Measurements from ENCODE around the gene ALKBH2.

ALKBH2 gene

GRCh38 chr12:109114644-109115043 is 21.4 kb upstream of the ALKBH2 start:
- Histone ChIP-seq H3K9me3 (ENCODE audit: insufficient read depth, low read depth, low read length) (no peaks in the 10 kb centered on the region), H3F3A (ENCODE audit: low read depth) (no peaks in the 10 kb centered on the region), H3K4me2 (ENCODE audit: low read depth, low read length, poor library complexity, severe bottlenecking) (no peak overlapping the region), H3K79me2 (ENCODE audit: insufficient read depth, low read length) (no peaks in the 10 kb centered on the region), H4K20me1 (ENCODE audit: insufficient read depth, low read length, poor library complexity, severe bottlenecking) (no peaks in the 10 kb centered on the region), H3K9ac (ENCODE audit: low read depth, low read length, poor library complexity, severe bottlenecking) (no peak overlapping the region), H3K36me3 (ENCODE audit: insufficient read depth, low read length) (peaks cover 8% of the 10 kb centered on the region; the same call in 1 of the 2 replicates), H2AFZ (ENCODE audit: low read length) (no peak overlapping the region), H3K4me1 (ENCODE audit: insufficient read depth, low read length, poor library complexity, severe bottlenecking) (peaks cover 15% of the 10 kb centered on the region), H3K4me3 (ENCODE audit: low read length, poor library complexity, severe bottlenecking) (no peak overlapping the region), H3K27me3 (ENCODE audit: insufficient read depth, low read length, poor library complexity, severe bottlenecking) (no peaks in the 10 kb centered on the region), H3K9me2 (replicated peaks; ENCODE audit: low read depth, low read length) (no peaks in the 10 kb centered on the region)
- TF ChIP-seq CTCF (conservative IDR thresholded peaks at IDR 0.05; ENCODE audit: low read length), result no peak
- no peak for TF ChIP-seq EZH2phosphoT487 (IDR thresholded peaks at IDR 0.05; ENCODE audit: borderline replicate concordance)

GRCh38 chr12:109113661-109114321 is 20.5 kb upstream of the ALKBH2 start:
- no peak overlapping the region for H2AFZ ChIP-seq (ENCODE audit: low read length)
- H3K9me2 ChIP-seq (replicated peaks; ENCODE audit: low read depth, low read length), result no peaks in the 10 kb centered on the region
- TF ChIP-seq EZH2phosphoT487 (IDR thresholded peaks at IDR 0.05; ENCODE audit: borderline replicate concordance) (no peak), CTCF (conservative IDR thresholded peaks at IDR 0.05; ENCODE audit: low read length) (no peak)
- peaks cover 13% of the 10 kb centered on the region; the same call in 1 of the 2 replicates for H3K36me3 ChIP-seq (ENCODE audit: insufficient read depth, low read length)
- H3K4me1 ChIP-seq (ENCODE audit: insufficient read depth, low read length, poor library complexity, severe bottlenecking), result peaks cover 15% of the 10 kb centered on the region
- no peaks in the 10 kb centered on the region for H3K27me3 ChIP-seq (ENCODE audit: insufficient read depth, low read length, poor library complexity, severe bottlenecking)
- no peaks in the 10 kb centered on the region for H3F3A ChIP-seq (ENCODE audit: low read depth)
- H4K20me1 ChIP-seq (ENCODE audit: insufficient read depth, low read length, poor library complexity, severe bottlenecking), result no peaks in the 10 kb centered on the region
- no peak overlapping the region for H3K9ac ChIP-seq (ENCODE audit: low read depth, low read length, poor library complexity, severe bottlenecking)
- H3K4me3 ChIP-seq (ENCODE audit: low read length, poor library complexity, severe bottlenecking), result no peak overlapping the region
- H3K9me3 ChIP-seq (ENCODE audit: insufficient read depth, low read depth, low read length), result no peaks in the 10 kb centered on the region
- H3K79me2 ChIP-seq (ENCODE audit: insufficient read depth, low read length), result no peaks in the 10 kb centered on the region
- no peak overlapping the region for H3K4me2 ChIP-seq (ENCODE audit: low read depth, low read length, poor library complexity, severe bottlenecking)

GRCh38 chr12:109112720-109113465 is 19.6 kb upstream of the ALKBH2 start:
- no peak overlapping the region for H3K9ac ChIP-seq (ENCODE audit: low read depth, low read length, poor library complexity, severe bottlenecking)
- H3K9me3 ChIP-seq (ENCODE audit: insufficient read depth, low read depth, low read length), result no peaks in the 10 kb centered on the region
- H3K4me1 ChIP-seq (ENCODE audit: insufficient read depth, low read length, poor library complexity, severe bottlenecking), result peaks cover 15% of the 10 kb centered on the region
- H2AFZ ChIP-seq (ENCODE audit: low read length), result no peak overlapping the region
- no peaks in the 10 kb centered on the region for H3K9me2 ChIP-seq (replicated peaks; ENCODE audit: low read depth, low read length)
- no peaks in the 10 kb centered on the region for H3K27me3 ChIP-seq (ENCODE audit: insufficient read depth, low read length, poor library complexity, severe bottlenecking)
- H3K4me3 ChIP-seq (ENCODE audit: low read length, poor library complexity, severe bottlenecking), result no peak overlapping the region
- H3K36me3 ChIP-seq (ENCODE audit: insufficient read depth, low read length), result peaks cover 21% of the 10 kb centered on the region; the same call in 1 of the 2 replicates
- H4K20me1 ChIP-seq (ENCODE audit: insufficient read depth, low read length, poor library complexity, severe bottlenecking), result peaks cover 3% of the 10 kb centered on the region
- no peaks in the 10 kb centered on the region for H3K79me2 ChIP-seq (ENCODE audit: insufficient read depth, low read length)
- H3F3A ChIP-seq (ENCODE audit: low read depth), result no peaks in the 10 kb centered on the region
- H3K4me2 ChIP-seq (ENCODE audit: low read depth, low read length, poor library complexity, severe bottlenecking), result no peak overlapping the region
- TF ChIP-seq EZH2phosphoT487 (IDR thresholded peaks at IDR 0.05; ENCODE audit: borderline replicate concordance) (no peak), CTCF (conservative IDR thresholded peaks at IDR 0.05; ENCODE audit: low read length) (no peak)
